H1 (cell line): ENCODE data around the gene AMT.

Source experiments
- BACH1 ChIP-seq: IDR thresholded peaks from 2 replicates; pipeline ENCODE4 v1.6.1; 2012; ENCODE audit warnings: low read length, improper control_type of control experiment
- CHD2 ChIP-seq: IDR thresholded peaks from 2 replicates; pipeline ENCODE4 v1.6.1; 2012; ENCODE audit warnings: low read length, improper control_type of control experiment
- CREB1 ChIP-seq: IDR thresholded peaks from 2 replicates; pipeline ENCODE4 v1.6.1; 2012; ENCODE audit warnings: inconsistent platforms
- EGR1 ChIP-seq: IDR thresholded peaks from 2 replicates; pipeline ENCODE4 v1.6.1; 2011; ENCODE audit warnings: low read depth, low read length, borderline replicate concordance
- EP300 ChIP-seq, 2 experiments: IDR thresholded peaks; 1 replicate in 1 of 2; 2 replicates in 1 of 2; pipeline ENCODE4 v1.6.1; 2011 to 2012; ENCODE audit warnings: low read depth in 2 of 2, low read length in 2 of 2, mild to moderate bottlenecking in 2 of 2, borderline replicate concordance in 1 of 2, inconsistent platforms in 1 of 2, moderate library complexity in 1 of 2
- GTF2F1 ChIP-seq: IDR thresholded peaks from 2 replicates; pipeline ENCODE4 v1.6.1; 2012; ENCODE audit warnings: low read depth, low read length, improper control_type of control experiment, borderline replicate concordance
- KDM4A ChIP-seq: IDR thresholded peaks from one replicate; pipeline ENCODE4 v1.7.1; 2012; ENCODE audit warnings: low read depth, mild to moderate bottlenecking, moderate library complexity, low read length, inconsistent platforms; ENCODE audit not compliant: severe bottlenecking
- NANOG ChIP-seq: IDR thresholded peaks from 2 replicates; pipeline ENCODE4 v1.6.1; 2011; ENCODE audit warnings: low read length, low read depth, mild to moderate bottlenecking, inconsistent platforms; ENCODE audit not compliant: insufficient read depth, poor library complexity, severe bottlenecking
- TAF1 ChIP-seq: IDR thresholded peaks from 2 replicates; pipeline ENCODE4 v1.6.1; 2011; ENCODE audit warnings: mild to moderate bottlenecking, low read depth, low read length
- TEAD4 ChIP-seq: IDR thresholded peaks from 2 replicates; pipeline ENCODE4 v1.6.1; 2012; ENCODE audit warnings: low read depth, low read length, inconsistent platforms, mixed read lengths
- TF ChIP-seq, protein P1 (sequence below), 3 experiments: IDR thresholded peaks; 1 replicate in 2 of 3; 2 replicates in 1 of 3; pipeline versions ENCODE4 v1.5.1 to v1.6.1; 2011; ENCODE audit warnings: low read length in 3 of 3, mild to moderate bottlenecking in 3 of 3, inconsistent platforms in 2 of 3, low read depth in 1 of 3, moderate library complexity in 1 of 3; ENCODE audit not compliant: insufficient read depth in 1 of 3; ENCODE audit errors: control extremely low read depth in 1 of 3

- TF ChIP-seq, protein P1, sequence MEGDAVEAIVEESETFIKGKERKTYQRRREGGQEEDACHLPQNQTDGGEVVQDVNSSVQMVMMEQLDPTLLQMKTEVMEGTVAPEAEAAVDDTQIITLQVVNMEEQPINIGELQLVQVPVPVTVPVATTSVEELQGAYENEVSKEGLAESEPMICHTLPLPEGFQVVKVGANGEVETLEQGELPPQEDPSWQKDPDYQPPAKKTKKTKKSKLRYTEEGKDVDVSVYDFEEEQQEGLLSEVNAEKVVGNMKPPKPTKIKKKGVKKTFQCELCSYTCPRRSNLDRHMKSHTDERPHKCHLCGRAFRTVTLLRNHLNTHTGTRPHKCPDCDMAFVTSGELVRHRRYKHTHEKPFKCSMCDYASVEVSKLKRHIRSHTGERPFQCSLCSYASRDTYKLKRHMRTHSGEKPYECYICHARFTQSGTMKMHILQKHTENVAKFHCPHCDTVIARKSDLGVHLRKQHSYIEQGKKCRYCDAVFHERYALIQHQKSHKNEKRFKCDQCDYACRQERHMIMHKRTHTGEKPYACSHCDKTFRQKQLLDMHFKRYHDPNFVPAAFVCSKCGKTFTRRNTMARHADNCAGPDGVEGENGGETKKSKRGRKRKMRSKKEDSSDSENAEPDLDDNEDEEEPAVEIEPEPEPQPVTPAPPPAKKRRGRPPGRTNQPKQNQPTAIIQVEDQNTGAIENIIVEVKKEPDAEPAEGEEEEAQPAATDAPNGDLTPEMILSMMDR (IDR thresholded peaks at IDR 0.05; ENCODE audit: control extremely low read depth in 1 of 3, insufficient read depth in 1 of 3, low read depth in 1 of 3, low read length in 3 of 3) = no peak
- TF ChIP-seq KDM4A (no peak), CHD2 (no peak), EP300 (IDR thresholded peaks at IDR 0.05; ENCODE audit: borderline replicate concordance in 1 of 2, low read depth in 2 of 2, low read length in 2 of 2) (no peak), TAF1 (no peak), BACH1 (no peak), EGR1 (no peak), GTF2F1 (no peak), NANOG (no peak), CREB1 (no peak), TEAD4 (no peak)
Measured at GRCh38 chr3:49388289-49388820, 33.9 kb downstream of the AMT start.
